Posterior cingulate gyrus (tissue), 11 donors: ENCODE results near the gene LILRA1.
A peak's percentile ranks its signal among the peaks of the same experiment; 100 is the strongest.
"Not testable (repeated sequence)": the region's sequence is repeated elsewhere in the genome, so short reads cannot be mapped to it uniquely, and the experiment has no call there.

Source experiments
- DNase-seq, 10 donors: peaks; one replicate each; pipeline versions ENCODE4 v3.0.0 to v3.0.0-alpha.2; 2020 to 2021; ENCODE audit warnings: mixed read lengths in 3 of 10
- intact Hi-C: fragments of 100-400 bp; cut with DNase I; formaldehyde crosslinking; loops from one replicate; pipeline ENCODE4 v1.15.1; 2023

The LILRA1 gene

DNA sequence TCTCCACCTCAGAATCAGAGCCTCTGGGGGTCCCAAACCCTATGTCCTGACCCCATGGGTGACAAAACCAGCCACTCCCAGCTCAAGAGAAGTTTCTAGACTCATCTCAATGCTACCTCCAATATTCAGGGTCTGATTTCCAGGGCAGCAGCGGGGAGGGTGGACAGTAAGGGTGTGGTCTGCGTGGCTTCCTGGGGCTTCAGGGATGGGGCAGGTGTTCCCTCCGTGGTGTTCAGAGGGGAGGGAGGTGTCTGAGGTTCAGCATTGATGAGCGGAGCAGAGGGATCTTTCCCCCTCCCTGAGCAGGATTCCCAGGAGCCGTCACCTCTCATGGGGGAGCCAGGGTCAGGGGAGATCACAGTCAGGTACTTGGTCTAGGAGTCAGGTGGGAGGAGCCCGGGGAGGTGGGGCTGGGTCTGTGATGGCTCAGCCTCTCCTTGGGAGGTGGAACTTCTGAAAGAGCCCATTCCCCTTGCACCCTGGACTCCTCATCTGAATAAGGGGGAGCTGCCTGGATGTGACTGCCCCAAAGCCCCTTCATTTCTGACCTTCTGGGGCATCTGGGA lies 16.9 kb upstream of the LILRA1 start:
- no peak for DNase-seq
- intact Hi-C loops, result no loop called here

DNA sequence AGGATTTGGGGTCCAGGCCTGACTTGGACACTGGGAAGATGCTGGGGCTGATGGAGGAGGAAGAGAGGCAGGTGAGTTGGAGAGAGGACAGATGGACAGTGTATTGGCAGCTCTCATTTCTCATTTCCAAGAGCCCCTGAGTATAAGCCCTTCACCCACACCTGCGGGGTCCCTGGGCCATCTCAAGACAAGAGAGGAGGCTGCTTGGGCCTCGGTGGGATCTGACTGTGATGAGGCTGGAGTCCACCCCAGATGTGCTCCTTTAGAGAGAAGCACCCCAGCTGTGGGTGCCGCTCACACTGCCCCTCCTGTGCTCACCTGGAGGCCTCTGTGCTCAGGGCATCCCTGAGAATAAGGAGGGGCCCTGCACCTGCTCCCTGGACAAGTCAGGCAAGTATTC lies 16.1 kb upstream of the LILRA1 start:
- intact Hi-C loops, result no loop called here

DNA sequence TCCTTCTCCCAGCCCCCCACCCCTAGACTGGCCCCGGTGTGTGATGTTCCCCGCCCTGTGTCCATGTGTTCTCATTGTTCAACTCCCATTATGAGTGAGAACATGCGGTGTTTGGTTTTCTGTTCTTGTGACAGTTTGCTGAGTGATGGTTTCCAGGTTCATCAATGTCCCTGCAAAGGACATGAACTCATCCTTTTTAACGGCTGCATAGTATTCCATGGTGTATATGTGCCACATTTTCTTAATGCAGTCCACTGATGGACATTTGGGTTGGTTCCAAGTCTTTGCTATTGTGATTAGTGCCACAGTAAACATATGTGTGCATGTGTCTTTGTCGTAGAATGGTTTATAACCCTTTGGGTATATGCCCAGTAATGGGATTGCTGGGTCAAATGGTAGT lies 15.2 kb upstream of the LILRA1 start:
- intact Hi-C loops, DNase-seq: not testable (repeated sequence)

More for the DNA sequence above, 16.1 kb upstream of the LILRA1 start:
- no peak for DNase-seq

DNA sequence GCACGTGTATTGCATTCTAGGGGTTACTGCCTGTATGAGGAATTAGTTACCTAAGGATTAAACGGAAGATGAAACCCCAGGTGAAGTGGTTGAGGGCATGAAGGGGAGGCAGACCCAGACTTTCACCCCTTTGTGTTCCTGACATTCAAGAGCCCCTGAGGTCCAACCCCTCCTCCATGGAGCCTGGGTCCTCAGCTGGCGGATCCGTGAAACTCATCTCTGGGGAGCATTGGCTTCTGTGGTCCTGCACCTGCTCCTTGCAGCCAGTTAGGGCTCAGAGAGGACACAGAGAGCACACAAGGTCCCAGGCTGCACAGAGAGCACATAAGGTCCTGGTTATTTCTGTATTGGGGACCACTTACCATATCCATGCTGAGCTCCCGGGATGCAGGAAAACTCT lies 7.0 kb upstream of the LILRA1 start:
- intact Hi-C loops, result no loop called here

DNA sequence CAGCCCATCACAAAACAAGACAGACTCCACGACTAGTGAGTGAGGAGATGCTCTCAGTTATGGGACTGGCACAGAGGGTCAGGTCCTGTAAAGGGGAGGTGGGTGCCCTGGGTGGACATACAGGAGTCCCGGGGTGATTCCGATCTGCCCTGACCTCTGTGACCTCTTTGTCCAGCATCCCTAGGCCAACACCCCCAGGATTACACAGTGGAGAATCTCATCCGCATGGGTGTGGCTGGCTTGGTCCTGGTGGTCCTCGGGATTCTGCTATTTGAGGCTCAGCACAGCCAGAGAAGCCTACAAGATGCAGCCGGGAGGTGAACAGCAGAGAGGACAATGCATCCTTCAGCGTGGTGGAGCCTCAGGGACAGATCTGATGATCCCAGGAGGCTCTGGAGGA lies 6.4 kb upstream of the LILRA1 start:
- intact Hi-C loops, result no loop called here
- peak in 1 of 10 donors; percentile 38 for DNase-seq

More for the DNA sequence above, 7.0 kb upstream of the LILRA1 start:
- peak in 1 of 10 donors; percentile 15 for DNase-seq

DNA sequence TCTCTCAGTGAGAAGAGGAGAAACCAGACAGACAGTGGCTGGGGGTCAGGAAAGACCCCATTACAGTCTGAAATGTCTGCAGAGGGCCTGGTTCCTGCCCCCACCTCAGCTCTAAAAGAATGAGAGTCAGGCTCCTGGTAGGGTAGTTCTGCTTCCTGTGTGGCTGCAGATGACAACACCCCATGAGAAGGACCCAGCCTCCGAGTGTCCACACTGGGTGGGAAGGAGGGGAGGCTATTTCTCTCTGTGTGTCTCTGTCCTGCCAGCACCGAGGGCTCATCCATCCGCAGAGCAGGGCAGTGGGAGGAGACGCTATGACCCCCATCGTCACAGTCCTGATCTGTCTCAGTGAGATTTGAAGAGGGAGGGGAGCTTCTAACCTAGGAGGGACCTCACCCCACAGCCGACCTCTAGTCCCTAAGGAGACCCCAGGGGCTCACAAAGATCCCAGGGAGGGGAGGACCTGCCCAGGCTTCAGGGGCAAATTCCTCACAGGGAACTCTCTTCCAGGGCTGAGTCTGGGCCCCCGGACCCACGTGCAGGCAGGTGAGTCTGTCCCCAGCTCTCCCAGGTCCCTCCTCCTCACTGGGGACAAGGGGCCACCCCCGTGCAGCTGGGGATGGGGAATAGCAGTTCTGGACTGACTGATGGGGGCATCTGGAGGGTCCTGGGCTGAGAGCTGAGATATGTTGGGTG lies 647 bp downstream of the LILRA1 start:
- DNase-seq, result peak in 1 of 10 donors; percentile 32
- intact Hi-C loops, result not testable (repeated sequence)

DNA sequence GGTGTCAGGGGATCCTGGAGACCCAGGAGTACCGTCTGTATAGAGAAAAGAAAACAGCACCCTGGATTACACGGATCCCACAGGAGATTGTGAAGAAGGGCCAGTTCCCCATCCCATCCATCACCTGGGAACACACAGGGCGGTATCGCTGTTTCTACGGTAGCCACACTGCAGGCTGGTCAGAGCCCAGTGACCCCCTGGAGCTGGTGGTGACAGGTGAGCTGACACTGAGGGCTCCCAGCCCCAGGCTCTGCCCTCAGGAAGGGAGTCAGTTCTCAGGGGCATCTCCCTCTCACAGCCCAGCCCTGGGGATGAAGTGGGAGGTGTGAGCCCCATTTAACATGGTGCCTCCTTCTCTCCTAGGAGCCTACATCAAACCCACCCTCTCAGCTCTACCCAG lies 1.3 kb downstream of the LILRA1 start:
- peak in 1 of 10 donors; percentile 34 for DNase-seq
- intact Hi-C loops, result no loop called here

DNA sequence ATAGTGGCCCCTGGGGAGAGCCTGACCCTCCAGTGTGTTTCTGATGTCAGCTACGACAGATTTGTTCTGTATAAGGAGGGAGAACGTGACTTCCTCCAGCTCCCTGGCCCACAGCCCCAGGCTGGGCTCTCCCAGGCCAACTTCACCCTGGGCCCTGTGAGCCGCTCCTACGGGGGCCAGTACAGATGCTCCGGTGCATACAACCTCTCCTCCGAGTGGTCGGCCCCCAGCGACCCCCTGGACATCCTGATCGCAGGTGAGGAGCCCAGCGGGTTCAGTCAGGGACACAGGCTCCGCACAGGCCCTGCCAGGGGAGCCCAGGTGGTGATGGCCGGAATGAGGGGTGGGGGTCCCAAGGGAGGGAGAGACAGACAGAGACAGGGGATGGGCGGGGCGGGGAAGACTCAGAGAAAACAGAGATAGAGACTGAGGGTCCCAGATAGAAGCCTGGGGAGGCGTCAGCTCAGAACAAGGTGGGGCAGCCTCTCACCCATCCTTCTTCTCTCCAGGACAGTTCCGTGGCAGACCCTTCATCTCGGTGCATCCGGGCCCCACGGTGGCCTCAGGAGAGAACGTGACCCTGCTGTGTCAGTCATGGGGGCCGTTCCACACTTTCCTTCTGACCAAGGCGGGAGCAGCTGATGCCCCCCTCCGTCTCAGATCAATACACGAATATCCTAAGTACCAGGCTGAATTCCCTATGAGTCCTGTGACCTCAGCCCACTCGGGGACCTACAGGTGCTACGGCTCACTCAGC lies 2.4 kb downstream of the LILRA1 start:
- intact Hi-C loops, result not testable (repeated sequence)

DNA sequence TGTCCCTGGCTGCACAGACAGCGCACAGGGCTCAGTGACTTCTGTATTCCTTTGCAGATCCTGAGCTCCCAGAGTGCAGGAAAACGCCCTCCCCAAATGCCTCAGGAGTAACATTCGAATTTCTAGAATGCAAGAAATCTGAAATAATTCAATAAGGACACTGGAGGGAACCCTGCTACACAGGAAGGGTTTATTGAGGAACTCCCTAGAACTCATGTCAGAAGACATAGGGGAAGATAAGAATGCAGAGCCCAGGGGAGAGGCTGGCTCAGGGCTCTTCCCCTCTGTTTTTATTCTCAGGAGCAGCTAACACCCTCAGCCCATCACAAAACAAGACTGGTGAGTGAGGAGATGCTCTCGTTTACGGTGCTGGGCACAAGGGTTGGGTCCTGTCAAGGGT lies 6.8 kb downstream of the LILRA1 start:
- intact Hi-C loops, result no loop called here
- DNase-seq, result no peak

More for the DNA sequence above, 2.4 kb downstream of the LILRA1 start:
- peak in 1 of 10 donors; percentile 57 for DNase-seq

DNA sequence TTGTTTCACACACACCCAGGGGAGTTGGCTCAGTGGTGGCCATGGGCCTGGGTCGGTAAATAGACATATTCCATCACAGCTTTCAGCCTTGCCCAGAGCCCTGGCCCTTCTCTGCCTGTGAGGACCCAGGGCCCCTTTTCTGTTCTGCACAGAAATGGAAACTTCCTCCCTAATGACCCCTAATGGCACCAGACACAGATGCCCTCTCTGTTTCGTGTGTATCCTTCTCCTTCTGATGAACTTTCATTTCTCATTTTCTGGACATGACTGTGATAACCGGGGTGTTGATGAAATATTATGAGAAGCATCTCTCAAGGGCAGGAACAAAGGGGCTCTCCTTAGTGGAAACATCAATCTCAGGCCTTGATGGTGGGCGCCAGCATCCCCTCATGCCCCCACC lies 12.8 kb downstream of the LILRA1 start:
- intact Hi-C loops, result no loop called here
- peak in 1 of 10 donors; percentile 26 for DNase-seq

DNA sequence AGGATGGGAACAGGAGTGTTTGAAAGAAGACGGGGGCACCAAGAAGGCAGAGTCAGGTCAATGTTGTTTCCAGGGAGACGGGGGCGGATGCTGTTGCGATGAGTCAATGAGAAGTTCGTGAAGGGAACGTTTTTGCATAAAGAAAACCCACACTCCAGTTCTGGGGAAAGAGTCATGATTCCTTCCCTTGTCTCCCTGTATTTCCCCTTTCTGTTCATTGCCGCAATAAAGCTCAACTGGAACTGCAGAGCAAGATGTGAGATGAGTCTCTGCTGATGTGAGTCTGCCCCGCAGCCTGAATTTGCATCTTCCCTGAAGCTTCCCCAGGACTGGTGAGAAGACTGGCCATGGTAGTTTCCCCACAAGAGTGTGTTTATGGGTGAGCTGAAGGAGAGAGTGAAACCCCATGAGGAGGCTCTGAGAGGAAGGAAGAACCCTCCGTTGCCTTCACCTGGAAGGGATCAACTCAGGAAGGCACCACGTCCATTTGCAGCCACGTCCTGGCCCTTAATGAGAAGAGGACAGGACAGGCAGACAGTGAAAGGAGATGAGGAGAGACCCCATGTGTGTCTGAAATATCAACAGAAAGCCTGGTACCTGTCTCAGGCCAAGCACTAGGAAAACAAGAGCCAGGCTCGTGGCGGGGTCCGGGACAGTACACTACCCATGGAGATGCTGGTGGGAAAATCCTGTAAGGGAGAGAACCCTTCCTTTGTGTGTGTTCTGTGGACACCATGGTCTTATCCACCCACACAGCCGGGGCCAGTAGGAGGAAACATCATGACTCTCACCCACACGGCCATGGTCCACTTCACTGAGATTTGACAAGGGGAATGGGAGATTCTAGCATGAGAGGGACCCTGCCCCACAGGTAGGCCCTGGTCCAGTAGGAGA lies 13.7 kb downstream of the LILRA1 start:
- peak in 1 of 10 donors; percentile 30 for DNase-seq
- intact Hi-C loops, result no loop called here

DNA sequence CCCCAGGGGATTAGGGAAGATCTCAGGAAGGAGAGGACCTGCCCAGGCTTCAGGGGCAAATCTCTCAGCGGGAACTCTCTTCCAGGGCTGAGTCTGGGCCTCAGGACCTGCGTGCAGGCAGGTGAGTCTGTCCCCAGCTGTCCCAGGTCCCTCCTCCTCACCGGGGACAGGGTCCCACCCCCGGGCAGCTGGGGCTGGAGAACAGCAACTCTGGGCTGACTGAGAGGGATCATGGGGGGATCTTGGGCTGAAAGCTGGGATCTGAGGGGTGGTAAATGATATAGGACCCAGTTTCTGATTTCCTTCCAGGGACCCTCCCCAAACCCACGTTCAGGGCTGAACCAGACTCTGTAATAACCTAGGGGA lies 14.3 kb downstream of the LILRA1 start:
- DNase-seq, result peak in 1 of 10 donors; percentile 59
- intact Hi-C loops, result no loop called here

DNA sequence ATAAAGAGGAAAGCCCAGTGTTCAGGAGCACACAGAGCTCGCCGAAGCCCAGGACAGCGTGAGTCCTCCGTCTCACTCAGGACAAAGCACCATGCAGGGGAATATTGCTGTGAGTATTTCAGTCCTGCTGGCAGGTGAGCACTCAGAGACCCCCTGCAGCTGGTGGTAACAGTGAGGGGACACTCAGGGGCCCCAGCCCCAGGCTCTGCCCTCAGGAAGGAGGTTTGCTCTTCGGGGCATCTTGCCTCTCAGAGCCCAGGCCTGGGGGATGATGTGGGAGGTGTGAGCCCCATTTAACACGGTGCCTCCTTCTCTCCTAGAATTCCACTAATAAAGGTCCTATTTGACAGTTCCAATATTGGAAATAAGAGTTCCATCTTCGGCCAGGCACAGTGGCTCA lies 14.8 kb downstream of the LILRA1 start:
- peak in 1 of 10 donors; percentile 6 for DNase-seq
- intact Hi-C loops, result no loop called here

DNA sequence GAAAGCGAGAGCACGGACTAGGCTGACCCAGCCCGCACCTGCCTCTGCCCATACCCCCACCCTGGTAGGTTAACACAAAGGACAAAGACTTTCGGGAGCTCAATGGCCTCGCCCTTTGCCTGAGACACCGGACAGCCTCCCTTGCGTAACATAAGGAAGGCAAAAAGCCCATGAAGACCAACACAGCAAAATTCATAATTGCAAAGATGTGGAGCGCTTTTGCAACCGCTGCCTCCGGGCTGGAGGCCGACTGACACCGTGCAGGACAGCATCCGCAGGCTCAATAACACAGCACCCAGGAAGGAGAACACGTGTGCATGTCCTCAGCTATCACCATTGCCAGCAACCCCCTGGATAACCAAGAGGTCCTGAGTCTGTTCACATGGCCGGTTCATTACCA lies 15.4 kb downstream of the LILRA1 start:
- intact Hi-C loops, result no loop called here
- DNase-seq, result peak in 2 of 10 donors; percentile 59 to 73

DNA sequence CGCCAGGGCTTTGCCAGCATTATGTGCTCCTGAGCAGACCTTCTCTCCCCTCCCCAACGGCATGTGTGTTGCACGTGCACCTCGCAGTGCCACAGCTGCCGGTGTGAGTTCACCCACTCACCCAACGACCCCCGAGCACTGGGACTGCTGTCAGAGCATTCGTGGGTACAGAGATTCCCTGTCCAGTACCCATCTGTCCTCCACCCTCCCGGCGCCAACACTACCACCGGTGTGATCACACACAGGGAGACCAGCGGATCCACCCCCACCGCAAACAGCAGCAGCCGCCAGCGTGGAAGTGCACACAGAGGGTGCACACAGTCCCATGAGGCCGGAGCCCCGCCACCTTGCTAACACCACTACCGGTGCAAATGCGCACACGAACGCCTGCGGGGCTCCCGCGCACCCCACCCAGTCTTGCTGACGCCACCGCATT lies 15.9 kb downstream of the LILRA1 start:
- peak in 2 of 10 donors; percentile 38 to 73 for DNase-seq
- intact Hi-C loops, result no loop called here

DNA sequence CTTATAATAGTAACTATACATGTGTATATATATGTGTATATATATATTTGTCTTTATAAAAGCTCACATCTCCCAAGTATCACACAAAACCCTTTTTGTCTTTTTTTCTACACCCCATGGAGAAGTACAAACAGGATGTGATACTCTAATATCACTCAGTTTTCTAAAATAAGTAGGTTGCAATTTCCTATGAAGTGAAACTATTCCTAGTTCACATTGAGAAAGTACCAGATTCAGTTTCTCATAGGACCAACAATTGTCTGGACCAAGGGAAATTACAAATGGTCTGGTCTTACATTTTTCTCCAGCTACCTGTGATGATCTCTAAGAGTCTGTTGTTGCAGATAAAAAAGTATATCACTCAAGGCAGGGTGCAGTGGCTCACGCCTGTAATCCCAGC lies 19.0 kb downstream of the LILRA1 start:
- intact Hi-C loops, result no loop called here
- no peak for DNase-seq

DNA sequence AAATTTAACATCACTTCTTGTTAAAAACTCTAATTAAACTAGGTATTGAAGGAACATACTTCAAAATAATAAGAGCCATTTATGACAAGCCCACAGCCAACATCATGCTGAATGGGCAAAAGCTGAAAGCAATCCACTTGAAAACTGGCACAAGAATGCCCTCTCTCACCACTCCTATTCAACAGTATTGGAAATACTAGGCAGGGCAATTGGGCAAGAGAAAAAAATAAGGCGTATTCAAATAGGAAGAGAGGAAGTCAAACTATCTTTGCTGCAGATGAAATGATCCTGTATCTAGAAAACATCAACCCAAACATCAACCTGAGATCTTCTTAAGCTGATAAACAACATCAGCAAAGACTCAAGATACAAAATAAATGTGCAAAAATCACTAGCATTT lies 21.3 kb downstream of the LILRA1 start:
- no peak for DNase-seq
- intact Hi-C loops, result no loop called here

DNA sequence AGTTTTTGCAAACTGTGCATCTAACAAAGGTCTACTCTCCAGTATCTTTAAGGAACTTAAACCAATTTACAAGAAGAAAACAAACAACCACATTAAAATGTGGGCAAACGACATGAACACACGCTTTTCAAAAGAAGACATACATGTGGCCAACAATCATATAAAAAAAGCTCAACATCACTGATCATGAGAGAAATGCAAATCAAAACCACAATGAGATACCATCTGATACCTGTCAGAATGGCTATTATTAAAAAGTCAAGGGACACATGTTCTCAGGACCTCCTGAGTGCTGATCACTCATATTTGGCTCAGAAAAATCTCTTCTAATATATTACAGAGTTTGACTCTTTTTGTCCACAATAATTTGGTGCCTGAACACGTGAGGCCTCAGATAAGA lies 22.6 kb downstream of the LILRA1 start:
- no peak for DNase-seq
- intact Hi-C loops, result no loop called here

DNA sequence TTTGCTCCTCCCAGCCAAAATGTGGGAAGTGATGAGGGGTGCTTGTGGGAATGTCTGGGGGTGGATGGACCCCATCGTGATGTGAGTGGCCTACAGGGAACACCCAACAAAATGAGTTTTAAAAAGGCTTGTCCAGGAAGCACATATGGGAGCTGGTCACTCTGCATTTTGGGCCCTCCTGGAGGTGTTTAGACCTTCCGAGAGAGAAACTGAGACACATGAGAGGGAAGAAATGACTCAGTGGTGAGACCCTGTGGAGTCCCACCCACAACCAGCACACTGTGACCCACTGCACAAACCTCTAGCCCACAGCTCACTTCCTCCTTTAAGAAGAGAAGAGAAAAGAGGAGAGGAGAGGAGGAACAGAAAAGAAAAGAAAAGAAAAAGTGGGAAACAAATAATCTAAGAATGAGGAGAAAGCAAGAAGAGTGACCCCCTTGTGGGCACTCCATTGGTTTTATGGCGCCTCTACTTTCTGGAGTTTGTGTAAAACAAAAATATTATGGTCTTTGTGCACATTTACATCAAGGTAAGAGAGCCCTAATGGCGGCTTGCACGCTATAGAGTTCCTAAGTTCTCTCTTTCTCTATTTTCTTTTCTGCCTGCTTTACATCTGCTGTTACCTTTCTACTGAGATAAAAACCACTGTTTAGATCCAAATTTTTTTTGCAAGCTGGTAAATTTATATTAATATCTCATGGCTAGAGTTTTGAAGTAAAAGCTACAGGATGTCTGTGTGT lies 23.6 kb downstream of the LILRA1 start:
- intact Hi-C loops, result no loop called here

DNA sequence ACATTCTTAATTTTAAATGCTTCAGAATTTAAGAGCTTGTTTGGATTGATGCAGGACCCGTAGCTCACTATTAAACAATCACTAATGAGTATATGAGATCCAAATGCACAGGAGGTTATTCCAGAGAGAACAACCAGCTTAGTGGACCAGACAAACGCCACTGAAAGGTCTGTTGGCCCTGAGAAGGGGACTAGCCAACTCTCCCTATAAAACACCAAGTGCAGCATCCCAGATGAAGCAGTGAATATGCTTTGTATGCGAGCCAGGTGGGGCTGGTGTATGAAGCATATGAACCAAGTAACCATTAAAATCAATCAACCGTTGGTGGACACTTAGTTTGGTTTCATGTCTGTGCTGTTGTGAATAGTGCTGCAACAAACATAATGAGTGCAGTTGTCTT lies 27.0 kb downstream of the LILRA1 start:
- no peak for DNase-seq
- intact Hi-C loops, result no loop called here

More for the DNA sequence above, 23.6 kb downstream of the LILRA1 start:
- peak in 1 of 10 donors; percentile 41 for DNase-seq
